ENCODE results near the gene PSD4. TPM values are rescaled to one million over a fixed set of nuclear protein-coding genes. Genes with fewer than 3 reads are reported as not detected.

The PSD4 gene
- total and polyA plus RNA-seq, 2 experiments from 2014 or later, result 15.1 to 26.5 TPM

GRCh38 chr2:113131352-113132185 lies 42.2 kb upstream of the PSD4 start:
- Histone ChIP-seq H3K9me2 (replicated peaks; ENCODE audit: insufficient read depth) (no peaks in the 10 kb centered on the region), H3K4me2 (no peak overlapping the region), H3K27me3 (no peaks in the 10 kb centered on the region), H3K27ac (no peak overlapping the region), H3K4me3 (no peak overlapping the region), H2AFZ (no peak overlapping the region), H3K79me2 (no peaks in the 10 kb centered on the region), H3K4me1 (ENCODE audit: insufficient read depth) (peaks cover 3% of the 10 kb centered on the region), H4K20me1 (ENCODE audit: insufficient read depth, poor library complexity, severe bottlenecking) (no peaks in the 10 kb centered on the region), H3K9me3 (ENCODE audit: low read depth) (no peaks in the 10 kb centered on the region), H3K36me3 (replicated peaks; ENCODE audit: insufficient read depth, low read depth) (no peaks in the 10 kb centered on the region)
- DNase-seq (ENCODE audit: low spot score), result no peak
- WGBS (ENCODE audit: low lambda C conversion rate, missing lambda C conversion rate), result 90% methylated on average over 7 of the region's 7 CpGs
- TF ChIP-seq, protein P1, sequence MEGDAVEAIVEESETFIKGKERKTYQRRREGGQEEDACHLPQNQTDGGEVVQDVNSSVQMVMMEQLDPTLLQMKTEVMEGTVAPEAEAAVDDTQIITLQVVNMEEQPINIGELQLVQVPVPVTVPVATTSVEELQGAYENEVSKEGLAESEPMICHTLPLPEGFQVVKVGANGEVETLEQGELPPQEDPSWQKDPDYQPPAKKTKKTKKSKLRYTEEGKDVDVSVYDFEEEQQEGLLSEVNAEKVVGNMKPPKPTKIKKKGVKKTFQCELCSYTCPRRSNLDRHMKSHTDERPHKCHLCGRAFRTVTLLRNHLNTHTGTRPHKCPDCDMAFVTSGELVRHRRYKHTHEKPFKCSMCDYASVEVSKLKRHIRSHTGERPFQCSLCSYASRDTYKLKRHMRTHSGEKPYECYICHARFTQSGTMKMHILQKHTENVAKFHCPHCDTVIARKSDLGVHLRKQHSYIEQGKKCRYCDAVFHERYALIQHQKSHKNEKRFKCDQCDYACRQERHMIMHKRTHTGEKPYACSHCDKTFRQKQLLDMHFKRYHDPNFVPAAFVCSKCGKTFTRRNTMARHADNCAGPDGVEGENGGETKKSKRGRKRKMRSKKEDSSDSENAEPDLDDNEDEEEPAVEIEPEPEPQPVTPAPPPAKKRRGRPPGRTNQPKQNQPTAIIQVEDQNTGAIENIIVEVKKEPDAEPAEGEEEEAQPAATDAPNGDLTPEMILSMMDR (IDR thresholded peaks at IDR 0.05; ENCODE audit: poor library complexity), result no peak
- TF ChIP-seq EZH2phosphoT487 (IDR thresholded peaks at IDR 0.05; ENCODE audit: low read depth, severe bottlenecking, unreplicated experiment) (no peak), EZH2 (IDR thresholded peaks at IDR 0.05; ENCODE audit: borderline replicate concordance) (no peak)

DNA sequence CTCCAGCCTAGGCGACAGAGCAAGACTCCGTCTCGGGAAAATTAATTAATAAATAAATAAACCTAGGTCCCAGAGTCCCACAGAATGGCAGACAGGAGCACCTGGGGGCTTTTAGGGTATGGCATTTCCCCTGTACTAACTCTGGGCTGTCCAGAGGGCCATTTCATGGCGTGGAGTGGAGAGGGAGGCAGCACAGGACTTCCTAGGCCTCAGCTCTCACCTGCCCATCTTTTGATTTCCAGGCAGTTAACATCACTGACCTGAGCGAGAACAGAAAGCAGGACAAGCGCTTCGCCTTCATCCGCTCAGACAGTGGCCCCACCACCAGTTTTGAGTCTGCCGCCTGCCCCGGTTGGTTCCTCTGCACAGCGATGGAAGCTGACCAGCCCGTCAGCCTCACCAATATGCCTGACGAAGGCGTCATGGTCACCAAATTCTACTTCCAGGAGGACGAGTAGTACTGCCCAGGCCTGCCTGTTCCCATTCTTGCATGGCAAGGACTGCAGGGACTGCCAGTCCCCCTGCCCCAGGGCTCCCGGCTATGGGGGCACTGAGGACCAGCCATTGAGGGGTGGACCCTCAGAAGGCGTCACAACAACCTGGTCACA lies 41.3 kb upstream of the PSD4 start:
- Histone ChIP-seq H3K4me1 (ENCODE audit: insufficient read depth) (no peaks in the 10 kb centered on the region), H2AFZ (no peak overlapping the region), H3K27me3 (no peaks in the 10 kb centered on the region), H3K27ac (no peak overlapping the region), H3K36me3 (replicated peaks; ENCODE audit: insufficient read depth, low read depth) (no peaks in the 10 kb centered on the region), H3K79me2 (no peaks in the 10 kb centered on the region), H3K4me2 (no peak overlapping the region), H4K20me1 (ENCODE audit: insufficient read depth, poor library complexity, severe bottlenecking) (no peaks in the 10 kb centered on the region), H3K4me3 (no peak overlapping the region), H3K9me3 (ENCODE audit: low read depth) (no peaks in the 10 kb centered on the region), H3K9me2 (replicated peaks; ENCODE audit: insufficient read depth) (no peaks in the 10 kb centered on the region)
- WGBS (ENCODE audit: low lambda C conversion rate, missing lambda C conversion rate), result 95% methylated on average over 17 of the region's 17 CpGs
- no peak for DNase-seq (ENCODE audit: low spot score)
- TF ChIP-seq, protein P1 (IDR thresholded peaks at IDR 0.05; ENCODE audit: poor library complexity), result no peak

DNA sequence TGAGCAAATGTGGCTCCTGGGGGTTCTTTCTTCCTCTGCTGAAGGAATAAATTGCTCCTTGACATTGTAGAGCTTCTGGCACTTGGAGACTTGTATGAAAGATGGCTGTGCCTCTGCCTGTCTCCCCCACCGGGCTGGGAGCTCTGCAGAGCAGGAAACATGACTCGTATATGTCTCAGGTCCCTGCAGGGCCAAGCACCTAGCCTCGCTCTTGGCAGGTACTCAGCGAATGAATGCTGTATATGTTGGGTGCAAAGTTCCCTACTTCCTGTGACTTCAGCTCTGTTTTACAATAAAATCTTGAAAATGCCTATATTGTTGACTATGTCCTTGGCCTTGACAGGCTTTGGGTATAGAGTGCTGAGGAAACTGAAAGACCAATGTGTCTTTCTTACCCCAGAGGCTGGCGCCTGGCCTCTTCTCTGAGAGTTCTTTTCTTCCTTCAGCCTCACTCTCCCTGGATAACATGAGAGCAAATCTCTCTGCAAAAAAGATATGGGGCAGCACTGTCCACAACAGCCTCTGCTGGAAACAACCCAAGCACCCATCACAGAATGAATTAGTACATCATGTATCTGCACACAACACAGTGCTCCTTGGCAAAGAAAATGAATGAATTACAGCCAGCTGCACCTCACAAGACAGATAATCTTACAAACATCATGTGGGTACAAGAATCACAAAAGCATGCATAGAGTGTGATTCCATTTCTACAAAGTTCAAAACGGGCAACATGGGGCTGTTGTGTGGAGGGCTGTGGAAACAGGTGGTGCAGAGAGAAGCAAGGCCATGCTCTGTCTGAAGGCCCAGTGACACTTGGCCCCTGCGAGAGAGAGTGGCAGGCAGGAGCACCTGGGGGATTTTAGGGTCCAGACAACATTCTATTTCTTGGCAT lies 39.8 kb upstream of the PSD4 start:
- TF ChIP-seq, protein P1 (IDR thresholded peaks at IDR 0.05; ENCODE audit: poor library complexity), result no peak
- no peak for TF ChIP-seq EZH2 (IDR thresholded peaks at IDR 0.05; ENCODE audit: borderline replicate concordance)
- TF ChIP-seq EZH2phosphoT487 (IDR thresholded peaks at IDR 0.05; ENCODE audit: low read depth, severe bottlenecking, unreplicated experiment), result no peak
- H3K79me2 ChIP-seq, result no peaks in the 10 kb centered on the region
- no peaks in the 10 kb centered on the region for H3K9me2 ChIP-seq (replicated peaks; ENCODE audit: insufficient read depth)
- H2AFZ ChIP-seq, result no peak overlapping the region
- no peaks in the 10 kb centered on the region for H3K27me3 ChIP-seq
- H3K4me1 ChIP-seq (ENCODE audit: insufficient read depth), result no peaks in the 10 kb centered on the region
- no peak overlapping the region for H3K4me3 ChIP-seq
- DNase-seq (ENCODE audit: low spot score), result peak; percentile 36
- no peak overlapping the region for H3K27ac ChIP-seq
- 76% methylated on average over 7 of the region's 7 CpGs for WGBS (ENCODE audit: low lambda C conversion rate, missing lambda C conversion rate)
- no peaks in the 10 kb centered on the region for H4K20me1 ChIP-seq (ENCODE audit: insufficient read depth, poor library complexity, severe bottlenecking)
- H3K9me3 ChIP-seq (ENCODE audit: low read depth), result no peaks in the 10 kb centered on the region
- no peaks in the 10 kb centered on the region for H3K36me3 ChIP-seq (replicated peaks; ENCODE audit: insufficient read depth, low read depth)
- H3K4me2 ChIP-seq, result no peak overlapping the region
